SJSA1 (cell line): ENCODE results near the gene MAPK1. TPM values are rescaled to one million over a fixed set of nuclear protein-coding genes. Genes with fewer than 3 reads are reported as not detected.
"Not testable (repeated sequence)": the region's sequence is repeated elsewhere in the genome, so short reads cannot be mapped to it uniquely, and the experiment has no call there.

ENCODE experiments used
- DNase-seq, 2 experiments: peaks; one replicate each; pipeline ENCODE4 v3.0.0-alpha.2; 2015 to 2020; ENCODE audit warnings: low spot score in 2 of 2, low read depth in 1 of 2
- H3K27ac ChIP-seq: fragments of 250-450 bp; sonication (Bioruptor Pico); 2 replicates; pipeline ENCODE4 v1.5.1; 2020; ENCODE audit warnings: mild to moderate bottlenecking, moderate library complexity
- H3K27me3 ChIP-seq: fragments of 250-450 bp; sonication (Bioruptor Pico); replicated peaks from 2 replicates; pipeline ENCODE4 v1.5.1; 2020; ENCODE audit warnings: mild to moderate bottlenecking, moderate library complexity
- H3K36me3 ChIP-seq: fragments of 250-450 bp; sonication (Bioruptor Pico); 2 replicates; pipeline ENCODE4 v1.5.1; 2020; ENCODE audit warnings: mild to moderate bottlenecking
- H3K4me1 ChIP-seq: fragments of 250-450 bp; sonication (Bioruptor Pico); replicated peaks from 2 replicates; pipeline ENCODE4 v1.6.1; 2021; ENCODE audit warnings: mild to moderate bottlenecking
- H3K4me3 ChIP-seq: fragments of 250-450 bp; sonication (Bioruptor Pico); 2 replicates; pipeline ENCODE4 v1.5.1; 2020; ENCODE audit warnings: mild to moderate bottlenecking
- H3K9me3 ChIP-seq: fragments of 250-450 bp; sonication (Bioruptor Pico); replicated peaks from 2 replicates; pipeline ENCODE4 v1.5.1; 2020; ENCODE audit warnings: mild to moderate bottlenecking
- total RNA-seq: library from RNA; depleted of rRNA; stranded (reverse); fragments of >200 nt; shearing (Covaris generic); gene quantifications from 2 replicates; pipeline ENCODE4 v1.2.3, GENCODE V29; 2014

The MAPK1 gene
- total RNA-seq, 1 experiment from 2014 or later: 113 TPM

GRCh38 chr22:21896951-21897513 is 29.6 kb upstream of the MAPK1 start:
- Histone ChIP-seq H3K27ac (no peak overlapping the region), H3K36me3 (no peaks in the 10 kb centered on the region), H3K4me1 (no peaks in the 10 kb centered on the region), H3K4me3 (no peak overlapping the region), H3K9me3 (no peaks in the 10 kb centered on the region), H3K27me3 (no peaks in the 10 kb centered on the region)
- DNase-seq: no peak

- not testable (repeated sequence) for H3K27me3 ChIP-seq, H3K4me3 ChIP-seq, DNase-seq, H3K27ac ChIP-seq, H3K4me1 ChIP-seq, H3K36me3 ChIP-seq, H3K9me3 ChIP-seq
Measured at GRCh38 chr22:21896275-21896674, 28.8 kb upstream of the MAPK1 start.

GRCh38 chr22:21894799-21895198 is 27.4 kb upstream of the MAPK1 start:
- Histone ChIP-seq H3K27me3 (no peaks in the 10 kb centered on the region), H3K4me3 (no peak overlapping the region), H3K27ac (no peak overlapping the region), H3K4me1 (no peaks in the 10 kb centered on the region), H3K36me3 (no peaks in the 10 kb centered on the region), H3K9me3 (no peaks in the 10 kb centered on the region)
- no peak for DNase-seq

GRCh38 chr22:21889251-21889990 is 22.0 kb upstream of the MAPK1 start:
- no peak overlapping the region for H3K27ac ChIP-seq
- DNase-seq: no peak
- no peak overlapping the region for H3K4me3 ChIP-seq
- no peaks in the 10 kb centered on the region for H3K27me3 ChIP-seq
- H3K9me3 ChIP-seq: no peaks in the 10 kb centered on the region
- no peaks in the 10 kb centered on the region for H3K36me3 ChIP-seq
- H3K4me1 ChIP-seq: no peaks in the 10 kb centered on the region

GRCh38 chr22:21887841-21888240 is 20.4 kb upstream of the MAPK1 start:
- no peak for DNase-seq
- Histone ChIP-seq H3K36me3 (no peaks in the 10 kb centered on the region), H3K9me3 (no peaks in the 10 kb centered on the region), H3K27me3 (no peaks in the 10 kb centered on the region), H3K4me1 (no peaks in the 10 kb centered on the region), H3K27ac (no peak overlapping the region), H3K4me3 (no peak overlapping the region)

GRCh38 chr22:21883930-21884329 is 16.5 kb upstream of the MAPK1 start:
- H3K27me3 ChIP-seq, DNase-seq, H3K27ac ChIP-seq, H3K9me3 ChIP-seq, H3K4me3 ChIP-seq, H3K4me1 ChIP-seq, H3K36me3 ChIP-seq: not testable (repeated sequence)

GRCh38 chr22:21882754-21883333 is 15.4 kb upstream of the MAPK1 start:
- H3K4me1 ChIP-seq, H3K27ac ChIP-seq, H3K27me3 ChIP-seq, DNase-seq, H3K9me3 ChIP-seq, H3K4me3 ChIP-seq, H3K36me3 ChIP-seq: not testable (repeated sequence)

- Histone ChIP-seq H3K4me3 (no peak overlapping the region), H3K36me3 (no peaks in the 10 kb centered on the region), H3K27ac (no peak overlapping the region), H3K9me3 (no peaks in the 10 kb centered on the region), H3K4me1 (no peaks in the 10 kb centered on the region), H3K27me3 (no peaks in the 10 kb centered on the region)
- no peak for DNase-seq
Measured at GRCh38 chr22:21881841-21882753, 14.7 kb upstream of the MAPK1 start.

GRCh38 chr22:21876486-21877176 is 9.2 kb upstream of the MAPK1 start:
- Histone ChIP-seq H3K27me3 (0 out of 2 replicates have a peak, but pooled peaks cover 4% of the 10 kb centered on the region), H3K4me1 (no peaks in the 10 kb centered on the region), H3K4me3 (no peak overlapping the region), H3K36me3 (no peaks in the 10 kb centered on the region), H3K27ac (no peak overlapping the region), H3K9me3 (no peaks in the 10 kb centered on the region)
- DNase-seq: no peak

- H3K27ac ChIP-seq, H3K4me1 ChIP-seq, H3K27me3 ChIP-seq, DNase-seq, H3K9me3 ChIP-seq, H3K36me3 ChIP-seq, H3K4me3 ChIP-seq: not testable (repeated sequence)
Measured at GRCh38 chr22:21874953-21875352, 7.5 kb upstream of the MAPK1 start.

GRCh38 chr22:21873619-21874018 is 6.2 kb upstream of the MAPK1 start:
- DNase-seq: no peak
- H3K36me3 ChIP-seq: no peaks in the 10 kb centered on the region
- H3K27me3 ChIP-seq: 0 out of 2 replicates have a peak, but pooled peaks cover 4% of the 10 kb centered on the region
- no peak overlapping the region for H3K4me3 ChIP-seq
- H3K9me3 ChIP-seq: no peaks in the 10 kb centered on the region
- H3K4me1 ChIP-seq: peaks cover 4% of the 10 kb centered on the region
- no peak overlapping the region for H3K27ac ChIP-seq

- not testable (repeated sequence) for H3K36me3 ChIP-seq, H3K9me3 ChIP-seq, H3K27me3 ChIP-seq, H3K27ac ChIP-seq, H3K4me3 ChIP-seq, DNase-seq
- H3K4me1 ChIP-seq: peaks cover 12% of the 10 kb centered on the region
Measured at GRCh38 chr22:21872741-21873140, 5.3 kb upstream of the MAPK1 start.

- no peak overlapping the region for H3K4me3 ChIP-seq
- no peak for DNase-seq
- no peaks in the 10 kb centered on the region for H3K9me3 ChIP-seq
- no peak overlapping the region for H3K27ac ChIP-seq
- H3K27me3 ChIP-seq: no peaks in the 10 kb centered on the region
- peaks cover 11% of the 10 kb centered on the region; the same call in 1 of the 2 replicates for H3K36me3 ChIP-seq
- peaks cover 18% of the 10 kb centered on the region for H3K4me1 ChIP-seq
Measured at GRCh38 chr22:21868651-21869050, 1.2 kb upstream of the MAPK1 start.
